Hepatocyte (in vitro differentiated cells): ENCODE measurements around the gene SH3PXD2A. TPM values are rescaled to one million over a fixed set of nuclear protein-coding genes. Genes with fewer than 3 reads are reported as not detected.

ENCODE experiments used
- DNase-seq: peaks from one replicate; pipeline ENCODE4 v3.0.0-alpha.2; 2016; ENCODE audit warnings: low spot score
- H2AFZ ChIP-seq: fragments of 200-600 bp; sonication (generic); 2 replicates; pipeline ENCODE4 v1.6.0; 2016; ENCODE audit warnings: antibody characterized with exemption, mild to moderate bottlenecking
- H3K27ac ChIP-seq: fragments of 200-600 bp; sonication (generic); 2 replicates; pipeline ENCODE4 v1.5.1; 2016; ENCODE audit warnings: mild to moderate bottlenecking
- H3K27me3 ChIP-seq: fragments of 200-600 bp; sonication (generic); 2 replicates; pipeline ENCODE4 v1.6.1; 2016
- H3K36me3 ChIP-seq: fragments of 200-600 bp; sonication (generic); replicated peaks from 2 replicates; pipeline ENCODE4 v1.5.1; 2016; ENCODE audit warnings: low read depth; ENCODE audit not compliant: insufficient read depth
- H3K4me1 ChIP-seq: fragments of 200-600 bp; sonication (generic); 2 replicates; pipeline ENCODE4 v1.5.1; 2016; ENCODE audit warnings: mild to moderate bottlenecking, moderate library complexity; ENCODE audit not compliant: insufficient read depth
- H3K4me2 ChIP-seq: fragments of 200-600 bp; sonication (generic); 2 replicates; pipeline ENCODE4 v1.6.0; 2016
- H3K4me3 ChIP-seq: fragments of 200-600 bp; sonication (generic); 2 replicates; pipeline ENCODE4 v1.5.1; 2016; ENCODE audit warnings: mild to moderate bottlenecking
- H3K79me2 ChIP-seq: fragments of 200-600 bp; sonication (generic); 2 replicates; pipeline ENCODE4 v1.6.0; 2017; ENCODE audit warnings: mild to moderate bottlenecking
- H3K9me2 ChIP-seq: fragments of 200-600 bp; sonication (generic); replicated peaks from 2 replicates; pipeline ENCODE4 v1.6.0; 2017; ENCODE audit warnings: mild to moderate bottlenecking; ENCODE audit not compliant: insufficient read depth
- H3K9me3 ChIP-seq: fragments of 200-600 bp; sonication (generic); 2 replicates; pipeline ENCODE4 v1.5.1; 2016; ENCODE audit warnings: low read depth, mild to moderate bottlenecking
- H4K20me1 ChIP-seq: fragments of 200-600 bp; sonication (generic); 2 replicates; pipeline ENCODE4 v1.6.0; 2016; ENCODE audit warnings: mild to moderate bottlenecking; ENCODE audit not compliant: insufficient read depth, poor library complexity, severe bottlenecking
- CTCF ChIP-seq: fragments of 200-600 bp; sonication (generic); IDR thresholded peaks from 2 replicates; pipeline ENCODE4 v1.5.1; 2016; ENCODE audit warnings: antibody characterized with exemption, mild to moderate bottlenecking; ENCODE audit not compliant: poor library complexity
- EZH2 ChIP-seq: fragments of 200-600 bp; sonication (generic); IDR thresholded peaks from 2 replicates; pipeline ENCODE4 v1.6.1; 2016; ENCODE audit warnings: antibody characterized with exemption, mild to moderate bottlenecking, borderline replicate concordance
- EZH2phosphoT487 ChIP-seq: fragments of 200-600 bp; sonication (generic); IDR thresholded peaks from one replicate; pipeline ENCODE4 v1.6.1; 2018; ENCODE audit warnings: antibody characterized with exemption, mild to moderate bottlenecking, low read depth, moderate library complexity; ENCODE audit not compliant: unreplicated experiment, severe bottlenecking
- WGBS: methylation state at CpG from one replicate; pipeline ENCODE4 v1.1.6; 2016; ENCODE audit warnings: low lambda C conversion rate; ENCODE audit errors: missing lambda C conversion rate; 5-methylcytosine and 5-hydroxymethylcytosine counted together
- polyA plus RNA-seq: library from polyadenylated mRNA; unstranded; fragments of >200 nt; fragmentation: Nextera tagmentation; extraction: Ambion mirVana; gene quantifications from 2 replicates; pipeline ENCODE4 v1.2.1, GENCODE V29; 2016
- total RNA-seq: library from RNA; depleted of rRNA; stranded (reverse); fragments of >200 nt; gene quantifications from 2 replicates; pipeline ENCODE4 v1.2.3, GENCODE V29; 2014

Gene SH3PXD2A
- total and polyA plus RNA-seq, 2 experiments from 2014 or later = 8.4 to 13.6 TPM

GRCh38 chr10:103548006-103548405, 307.4 kb downstream of the SH3PXD2A start:
- WGBS = 97% methylated on average over 3 of the region's 3 CpGs
- peaks cover 20% of the 10 kb centered on the region for H3K4me1 ChIP-seq
- TF ChIP-seq CTCF (no peak), EZH2 (no peak), EZH2phosphoT487 (no peak)
- no peak for DNase-seq
- no peaks in the 10 kb centered on the region for H3K9me2 ChIP-seq
- H3K27ac ChIP-seq = no peak overlapping the region
- no peaks in the 10 kb centered on the region for H3K79me2 ChIP-seq
- H3K27me3 ChIP-seq = no peaks in the 10 kb centered on the region
- no peaks in the 10 kb centered on the region for H3K36me3 ChIP-seq
- H3K4me3 ChIP-seq = no peak overlapping the region
- no peak overlapping the region for H2AFZ ChIP-seq
- no peaks in the 10 kb centered on the region for H4K20me1 ChIP-seq
- no peaks in the 10 kb centered on the region for H3K9me3 ChIP-seq
- peak overlapping the region; percentile 12 for H3K4me2 ChIP-seq

DNA sequence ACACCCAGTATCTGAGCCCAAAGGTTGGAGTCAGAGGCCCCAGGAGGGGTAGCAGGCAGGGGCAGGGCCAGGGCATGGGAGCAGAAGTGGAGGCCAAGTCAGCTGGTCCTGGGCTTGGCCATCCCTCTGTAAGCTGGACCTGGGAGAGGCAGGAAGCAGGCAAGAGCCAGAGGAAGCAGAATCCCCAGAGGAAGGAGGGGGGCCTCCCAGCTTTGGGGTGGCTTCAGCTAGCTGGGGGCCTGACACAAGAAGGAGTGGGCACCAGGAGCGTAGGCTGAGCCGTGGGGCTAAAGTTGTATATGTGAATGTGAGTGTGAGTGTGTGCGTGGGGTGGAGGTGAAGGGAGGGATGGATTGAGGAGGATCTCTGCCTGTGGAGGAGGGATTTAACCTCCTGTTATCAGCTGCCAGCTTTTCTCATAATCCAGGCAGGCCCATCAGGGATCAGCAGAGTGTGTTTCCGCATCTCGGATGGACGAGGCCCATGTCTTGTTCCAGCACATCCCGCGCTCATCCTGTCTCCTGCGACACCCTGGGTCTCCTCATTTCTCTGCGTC, 307.9 kb downstream of the SH3PXD2A start:
- Histone ChIP-seq H3K36me3 (no peaks in the 10 kb centered on the region), H4K20me1 (no peaks in the 10 kb centered on the region), H3K4me1 (peaks cover 22% of the 10 kb centered on the region), H3K9me3 (no peaks in the 10 kb centered on the region), H3K9me2 (no peaks in the 10 kb centered on the region), H3K27ac (no peak overlapping the region), H3K4me3 (no peak overlapping the region), H2AFZ (no peak overlapping the region), H3K79me2 (no peaks in the 10 kb centered on the region), H3K27me3 (no peaks in the 10 kb centered on the region), H3K4me2 (peak overlapping the region; percentile 12)
- peak; percentile 35 for DNase-seq
- 54% methylated on average over 10 of the region's 10 CpGs for WGBS
- TF ChIP-seq EZH2 = no peak
- TF ChIP-seq CTCF = no peak
- no peak for TF ChIP-seq EZH2phosphoT487

GRCh38 chr10:103546401-103546800, 309.0 kb downstream of the SH3PXD2A start:
- no peaks in the 10 kb centered on the region for H3K36me3 ChIP-seq
- WGBS = 76% methylated on average over 1 of the region's 1 CpG
- peaks cover 22% of the 10 kb centered on the region for H3K4me1 ChIP-seq
- no peaks in the 10 kb centered on the region for H3K9me3 ChIP-seq
- no peaks in the 10 kb centered on the region for H4K20me1 ChIP-seq
- no peaks in the 10 kb centered on the region for H3K9me2 ChIP-seq
- no peak overlapping the region for H2AFZ ChIP-seq
- no peak overlapping the region for H3K4me2 ChIP-seq
- H3K79me2 ChIP-seq = no peaks in the 10 kb centered on the region
- H3K4me3 ChIP-seq = no peak overlapping the region
- no peaks in the 10 kb centered on the region for H3K27me3 ChIP-seq
- no peak for DNase-seq
- H3K27ac ChIP-seq = no peak overlapping the region
- TF ChIP-seq CTCF = no peak
- TF ChIP-seq EZH2 = no peak
- TF ChIP-seq EZH2phosphoT487 = no peak
